GM11168 (cell line): Measurements from ENCODE around the gene RBPJ.
"Not testable (repeated sequence)": the region's sequence is repeated elsewhere in the genome, so short reads cannot be mapped to it uniquely, and the experiment has no call there.

ENCODE experiments used
- in situ Hi-C: fragments of 300-500 bp; cut with MboI; formaldehyde crosslinking; loops from one replicate; pipeline ENCODE4 v1.12.0; 2022; ENCODE audit warnings: low sequenced_read_pairs; ENCODE audit not compliant: unreplicated experiment

Gene RBPJ

GRCh38 chr4:26331380-26331950 lies 10.7 kb downstream of the RBPJ start:
- in situ Hi-C loops: no loop called here

GRCh38 chr4:26334366-26334765 lies 13.6 kb downstream of the RBPJ start:
- in situ Hi-C loops: no loop called here

- in situ Hi-C loops: loop anchor here (5.0 kb wide), 1 partner anchor 60 kb away; no protein-coding TSS in a partner anchor
Observed at GRCh38 chr4:26337612-26338011, 16.8 kb downstream of the RBPJ start.

GRCh38 chr4:26342328-26343037 lies 21.7 kb downstream of the RBPJ start:
- in situ Hi-C loops: no loop called here

- in situ Hi-C loops: no loop called here
Observed at GRCh38 chr4:26343038-26343398, 22.2 kb downstream of the RBPJ start.

- in situ Hi-C loops: no loop called here
Observed at GRCh38 chr4:26344901-26345564, 24.2 kb downstream of the RBPJ start.

GRCh38 chr4:26345565-26345938 lies 24.7 kb downstream of the RBPJ start:
- in situ Hi-C loops: no loop called here

- in situ Hi-C loops: no loop called here
Observed at GRCh38 chr4:26346203-26346620, 25.4 kb downstream of the RBPJ start.

- in situ Hi-C loops: no loop called here
Observed at GRCh38 chr4:26349496-26349895, 28.7 kb downstream of the RBPJ start.

GRCh38 chr4:26351685-26352084 lies 30.9 kb downstream of the RBPJ start:
- in situ Hi-C loops: no loop called here

GRCh38 chr4:26354491-26354890 lies 33.7 kb downstream of the RBPJ start:
- in situ Hi-C loops: no loop called here

GRCh38 chr4:26355392-26356052 lies 34.7 kb downstream of the RBPJ start:
- in situ Hi-C loops: no loop called here

GRCh38 chr4:26356081-26356501 lies 35.3 kb downstream of the RBPJ start:
- in situ Hi-C loops: no loop called here

GRCh38 chr4:26359521-26359920 lies 38.7 kb downstream of the RBPJ start:
- in situ Hi-C loops: not testable (repeated sequence)

- in situ Hi-C loops: no loop called here
Observed at GRCh38 chr4:26360273-26360672, 39.5 kb downstream of the RBPJ start.

- in situ Hi-C loops: no loop called here
Observed at GRCh38 chr4:26360864-26361263, 40.0 kb downstream of the RBPJ start.

GRCh38 chr4:26361297-26361696 lies 40.5 kb downstream of the RBPJ start:
- in situ Hi-C loops: no loop called here

GRCh38 chr4:26362745-26363439 lies 42.1 kb downstream of the RBPJ start:
- in situ Hi-C loops: no loop called here

GRCh38 chr4:26365537-26366150 lies 44.8 kb downstream of the RBPJ start:
- in situ Hi-C loops: no loop called here

- in situ Hi-C loops: no loop called here
Observed at GRCh38 chr4:26367811-26368210, 47.0 kb downstream of the RBPJ start.
